Measurements from ENCODE around the gene PRUNE2. TPM values are rescaled to one million over a fixed set of nuclear protein-coding genes. Genes with fewer than 3 reads are reported as not detected.
A peak's percentile ranks its signal among the peaks of the same experiment; 100 is the strongest.

The PRUNE2 gene
- total RNA-seq, 4 donors from 2014 or later = 67.6 to 105 (median 95.6) TPM

DNA sequence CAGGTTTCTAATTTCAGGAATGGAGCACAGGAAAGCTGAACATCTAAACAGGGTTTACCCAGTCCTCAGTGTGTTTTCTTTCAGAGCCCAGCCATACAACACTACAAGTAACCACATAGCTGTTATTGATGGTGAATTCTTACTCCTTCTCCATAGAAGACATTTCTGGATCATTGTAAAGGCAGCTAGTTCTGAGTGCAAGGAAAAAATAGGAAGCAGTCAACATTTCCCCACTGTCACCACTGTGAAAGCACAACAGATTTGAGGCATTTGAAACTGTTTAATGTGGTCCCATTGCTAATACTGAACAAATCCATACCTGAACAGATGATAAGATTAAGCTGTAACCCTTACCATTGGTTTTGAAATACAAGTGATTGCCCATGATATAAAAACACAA lies 286.7 kb downstream of the PRUNE2 start:
- H3K4me1 ChIP-seq = peaks cover 0 to 52% (median 25%) of the 10 kb centered on the region in 4 donors
- H3K9me3 ChIP-seq = no peaks in the 10 kb centered on the region
- TF ChIP-seq POLR2AphosphoS5 (IDR thresholded peaks at IDR 0.05) (no peak), POLR2A (IDR thresholded peaks at IDR 0.05) (no peak)
- no peaks in the 10 kb centered on the region for H3K27me3 ChIP-seq
- in situ Hi-C loops (cut with MboI; ENCODE audit: low pct_ligation_motif_present in 1 of 4, low pct_unique_long_range_greater_than_20kb in 1 of 4, low sequenced_read_pairs in 3 of 4) = loop anchor here in 1 of 4 donors (25.0 kb wide), 2 partner anchors 93 to 157 kb away; partner anchors contain the start of gene GCNT1
- peak overlapping the region; percentile 9 to 71 (median 37) for H3K27ac ChIP-seq
- DNase-seq = no peak
- no peaks in the 10 kb centered on the region for H3K36me3 ChIP-seq
- intact Hi-C loops (cut with DNase I; ENCODE audit: low total_unique reads) = no loop called here
- no peak overlapping the region for H3K4me3 ChIP-seq

DNA sequence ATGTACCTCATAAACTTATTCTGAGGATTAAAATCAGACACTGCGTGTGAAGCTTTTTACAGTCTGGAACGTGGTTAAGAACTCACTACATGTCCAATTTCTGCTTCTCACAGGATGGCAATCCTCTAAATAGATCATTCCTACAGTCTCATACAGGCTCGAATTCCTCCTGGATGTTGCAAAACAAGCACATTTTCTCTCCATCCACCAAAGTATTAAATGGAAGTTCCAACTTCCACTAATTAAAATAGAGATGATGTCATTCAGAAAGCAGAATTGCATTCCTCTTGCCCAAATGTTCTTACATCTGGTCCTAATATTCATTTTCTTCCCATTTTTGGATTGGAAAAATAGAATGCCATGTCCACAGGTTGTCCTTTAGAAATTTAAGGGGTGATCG lies 287.2 kb downstream of the PRUNE2 start:
- Histone ChIP-seq H3K4me1 (peaks cover 0 to 56% (median 26%) of the 10 kb centered on the region in 4 donors), H3K27me3 (no peaks in the 10 kb centered on the region), H3K36me3 (no peaks in the 10 kb centered on the region), H3K4me3 (no peak overlapping the region), H3K9me3 (no peaks in the 10 kb centered on the region), H3K27ac (peak overlapping the region; percentile 27 to 71 (median 63))
- in situ Hi-C loops (cut with MboI; ENCODE audit: low pct_ligation_motif_present in 1 of 4, low pct_unique_long_range_greater_than_20kb in 1 of 4, low sequenced_read_pairs in 3 of 4) = loop anchor here in 1 of 4 donors (25.0 kb wide), 2 partner anchors 94 to 156 kb away; partner anchors contain the start of gene GCNT1
- 63 to 74% methylated on average over 3 to 4 of the region's 4 CpGs for WGBS, 2 donors (ENCODE audit: low coverage in 1 of 2)
- DNase-seq = no peak
- TF ChIP-seq EP300 (IDR thresholded peaks at IDR 0.05; ENCODE audit: low read depth) (no peak), POLR2A (IDR thresholded peaks at IDR 0.05) (no peak), POLR2AphosphoS5 (IDR thresholded peaks at IDR 0.05) (no peak)
- TF ChIP-seq, protein P1, sequence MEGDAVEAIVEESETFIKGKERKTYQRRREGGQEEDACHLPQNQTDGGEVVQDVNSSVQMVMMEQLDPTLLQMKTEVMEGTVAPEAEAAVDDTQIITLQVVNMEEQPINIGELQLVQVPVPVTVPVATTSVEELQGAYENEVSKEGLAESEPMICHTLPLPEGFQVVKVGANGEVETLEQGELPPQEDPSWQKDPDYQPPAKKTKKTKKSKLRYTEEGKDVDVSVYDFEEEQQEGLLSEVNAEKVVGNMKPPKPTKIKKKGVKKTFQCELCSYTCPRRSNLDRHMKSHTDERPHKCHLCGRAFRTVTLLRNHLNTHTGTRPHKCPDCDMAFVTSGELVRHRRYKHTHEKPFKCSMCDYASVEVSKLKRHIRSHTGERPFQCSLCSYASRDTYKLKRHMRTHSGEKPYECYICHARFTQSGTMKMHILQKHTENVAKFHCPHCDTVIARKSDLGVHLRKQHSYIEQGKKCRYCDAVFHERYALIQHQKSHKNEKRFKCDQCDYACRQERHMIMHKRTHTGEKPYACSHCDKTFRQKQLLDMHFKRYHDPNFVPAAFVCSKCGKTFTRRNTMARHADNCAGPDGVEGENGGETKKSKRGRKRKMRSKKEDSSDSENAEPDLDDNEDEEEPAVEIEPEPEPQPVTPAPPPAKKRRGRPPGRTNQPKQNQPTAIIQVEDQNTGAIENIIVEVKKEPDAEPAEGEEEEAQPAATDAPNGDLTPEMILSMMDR (IDR thresholded peaks at IDR 0.05) = no peak
- intact Hi-C loops (cut with DNase I; ENCODE audit: low total_unique reads) = no loop called here

DNA sequence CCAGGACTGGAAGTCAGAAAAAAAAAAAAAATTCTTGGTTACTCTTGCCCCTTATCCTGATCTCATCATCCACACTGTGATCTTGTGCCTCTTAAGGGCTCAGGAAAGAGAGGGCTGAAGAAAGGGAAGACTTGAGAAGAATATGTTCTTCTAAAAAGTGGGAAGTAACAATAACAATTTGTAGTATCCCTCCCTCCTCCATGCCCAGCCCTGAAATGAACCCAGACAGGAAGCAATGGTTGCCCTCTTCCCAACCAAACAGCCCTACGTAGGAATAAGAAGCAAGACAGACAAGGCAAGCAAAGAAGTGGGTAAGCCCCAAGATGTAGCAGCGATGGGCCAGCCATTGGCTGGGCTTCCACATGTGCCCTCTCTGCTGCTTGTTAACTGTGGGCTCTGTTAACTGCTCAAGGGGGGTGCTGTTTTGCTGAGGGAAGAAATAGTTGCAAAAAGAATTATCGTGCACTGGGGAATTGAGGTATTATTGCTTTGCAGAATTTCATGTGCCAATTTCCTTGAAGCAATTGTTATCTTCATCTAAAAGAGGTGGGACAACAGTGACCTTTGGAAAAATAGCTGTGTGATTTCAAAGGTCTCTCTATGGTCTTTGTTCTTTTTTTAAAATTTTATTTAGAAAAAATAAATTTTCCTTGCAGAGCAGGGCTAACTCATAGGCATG lies 288.3 kb downstream of the PRUNE2 start:
- no peak for DNase-seq
- TF ChIP-seq POLR2A (IDR thresholded peaks at IDR 0.05) (no peak), EP300 (IDR thresholded peaks at IDR 0.05; ENCODE audit: low read depth) (no peak), POLR2AphosphoS5 (IDR thresholded peaks at IDR 0.05) (no peak)
- TF ChIP-seq, protein P1 (IDR thresholded peaks at IDR 0.05) = no peak
- in situ Hi-C loops (cut with MboI; ENCODE audit: low pct_ligation_motif_present in 1 of 4, low pct_unique_long_range_greater_than_20kb in 1 of 4, low sequenced_read_pairs in 3 of 4) = loop anchor here in 1 of 4 donors (25.0 kb wide), 2 partner anchors 95 to 155 kb away; partner anchors contain the start of gene GCNT1
- Histone ChIP-seq H3K4me3 (no peak overlapping the region), H3K9me3 (no peaks in the 10 kb centered on the region), H3K27me3 (no peaks in the 10 kb centered on the region), H3K4me1 (peaks cover 0 to 56% (median 26%) of the 10 kb centered on the region in 4 donors), H3K27ac (peak overlapping the region; percentile 44 to 71 (median 63)), H3K36me3 (no peaks in the 10 kb centered on the region)
- WGBS, 2 donors (ENCODE audit: low coverage in 1 of 2) = 48 to 57% methylated on average over 2 to 3 of the region's 3 CpGs
- intact Hi-C loops (cut with DNase I; ENCODE audit: low total_unique reads) = no loop called here

DNA sequence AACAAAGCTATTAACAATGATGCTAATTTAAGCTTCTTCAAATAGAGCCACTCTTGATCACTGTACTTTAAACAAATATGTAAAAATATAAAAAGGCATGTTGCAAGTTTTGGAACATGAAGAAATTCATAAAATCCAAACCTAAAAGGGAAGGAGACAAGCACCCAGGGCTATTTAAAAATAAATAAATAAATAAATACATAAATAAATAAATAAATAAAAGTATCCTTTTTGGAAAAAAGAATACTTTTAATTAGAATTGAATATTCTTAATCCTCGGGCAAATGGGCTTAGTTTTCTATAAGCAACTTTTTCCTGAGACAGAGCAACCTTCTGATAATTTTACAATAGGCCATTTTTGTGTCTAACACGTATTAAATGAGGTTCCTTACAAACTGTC lies 289.1 kb downstream of the PRUNE2 start:
- in situ Hi-C loops (cut with MboI; ENCODE audit: low pct_ligation_motif_present in 1 of 4, low pct_unique_long_range_greater_than_20kb in 1 of 4, low sequenced_read_pairs in 3 of 4) = loop anchor here in 1 of 4 donors (25.0 kb wide), 2 partner anchors 96 to 154 kb away; partner anchors contain the start of gene GCNT1
- 82 to 88% methylated on average over 2 of the region's 2 CpGs for whole genome bisulfite sequencing, 2 donors (ENCODE audit: low coverage in 1 of 2)

More for the DNA sequence above, 289.1 kb downstream of the PRUNE2 start:
- H3K9me3 ChIP-seq = no peaks in the 10 kb centered on the region
- no peak for DNase-seq
- no peak overlapping the region for H3K4me3 ChIP-seq
- TF ChIP-seq POLR2A (IDR thresholded peaks at IDR 0.05) (no peak), EP300 (IDR thresholded peaks at IDR 0.05; ENCODE audit: low read depth) (no peak), POLR2AphosphoS5 (IDR thresholded peaks at IDR 0.05) (no peak)
- TF ChIP-seq, protein P1 (IDR thresholded peaks at IDR 0.05) = no peak
- no peaks in the 10 kb centered on the region for H3K27me3 ChIP-seq
- H3K27ac ChIP-seq = peak overlapping the region in 3 of 4 donors; percentile 61 to 71 (median 65)
- intact Hi-C loops (cut with DNase I; ENCODE audit: low total_unique reads) = no loop called here
- no peaks in the 10 kb centered on the region for H3K36me3 ChIP-seq
- peaks cover 0 to 56% (median 26%) of the 10 kb centered on the region in 4 donors for H3K4me1 ChIP-seq

Measured in transverse colon (tissue), 4 donors.